SIG-M5 (cell line): ENCODE results near the gene ATP2B1.
"Not testable (repeated sequence)": the region's sequence is repeated elsewhere in the genome, so short reads cannot be mapped to it uniquely, and the experiment has no call there.

Experiments used
- DNase-seq: peaks from one replicate; lab custom pipeline; 2025; lab: John Stamatoyannopoulos, UW

ATP2B1 gene

DNA sequence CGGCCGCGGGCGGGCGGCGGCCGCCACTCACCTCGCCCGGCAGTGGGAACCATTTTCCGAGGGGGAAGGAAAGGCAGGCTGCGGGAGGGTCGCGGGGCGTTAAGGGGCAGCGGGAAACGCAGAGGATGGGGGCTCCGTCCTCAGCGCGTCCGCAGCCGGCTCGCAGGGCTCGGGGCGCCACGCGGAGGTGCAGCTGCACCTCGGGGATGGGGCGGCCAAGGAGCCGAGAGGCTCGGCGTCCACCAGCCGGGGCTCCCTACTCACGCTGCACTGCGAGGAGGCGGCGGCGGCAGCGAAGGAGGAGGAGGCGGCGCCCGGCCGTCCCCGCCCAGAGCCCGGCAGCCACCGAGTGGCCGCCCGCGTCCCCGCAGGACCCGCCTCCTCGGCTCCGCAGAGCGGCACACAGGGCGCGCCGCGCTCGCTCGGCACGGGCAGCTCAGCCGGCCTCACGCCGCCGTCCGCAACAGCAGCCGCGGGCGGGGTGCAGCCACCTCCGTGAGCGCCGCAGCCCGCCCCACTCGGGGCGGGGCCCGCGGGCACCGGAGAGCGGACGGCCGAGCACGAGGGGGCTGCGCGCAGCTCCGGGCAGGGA lies at the start of gene ATP2B1:
Gene ATP2B1, minus strand, starts transcription at position 274 of the 592 bp plus-strand sequence. CDS start 52,952 bp downstream, outside the sequence.
- no peak for DNase-seq

DNA sequence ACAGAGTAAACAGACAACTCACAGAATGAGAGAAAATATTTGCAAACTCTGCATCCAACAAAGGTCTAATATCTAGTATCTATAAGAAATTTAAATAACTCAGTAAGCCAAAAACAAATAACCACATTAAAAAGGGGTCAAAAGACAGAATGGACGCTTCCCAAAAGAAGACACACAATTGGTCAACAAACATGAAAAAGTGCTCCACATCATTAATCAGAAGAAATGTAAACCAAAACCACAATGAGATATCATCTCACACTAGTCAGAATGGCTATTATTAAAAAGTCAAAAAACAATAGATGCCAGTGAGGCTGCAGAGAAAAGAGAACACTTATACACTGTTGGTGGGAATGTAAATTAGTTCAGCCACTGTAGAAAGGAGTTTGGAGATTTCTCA lies 49.3 kb upstream of the ATP2B1 start:
- not testable (repeated sequence) for DNase-seq

DNA sequence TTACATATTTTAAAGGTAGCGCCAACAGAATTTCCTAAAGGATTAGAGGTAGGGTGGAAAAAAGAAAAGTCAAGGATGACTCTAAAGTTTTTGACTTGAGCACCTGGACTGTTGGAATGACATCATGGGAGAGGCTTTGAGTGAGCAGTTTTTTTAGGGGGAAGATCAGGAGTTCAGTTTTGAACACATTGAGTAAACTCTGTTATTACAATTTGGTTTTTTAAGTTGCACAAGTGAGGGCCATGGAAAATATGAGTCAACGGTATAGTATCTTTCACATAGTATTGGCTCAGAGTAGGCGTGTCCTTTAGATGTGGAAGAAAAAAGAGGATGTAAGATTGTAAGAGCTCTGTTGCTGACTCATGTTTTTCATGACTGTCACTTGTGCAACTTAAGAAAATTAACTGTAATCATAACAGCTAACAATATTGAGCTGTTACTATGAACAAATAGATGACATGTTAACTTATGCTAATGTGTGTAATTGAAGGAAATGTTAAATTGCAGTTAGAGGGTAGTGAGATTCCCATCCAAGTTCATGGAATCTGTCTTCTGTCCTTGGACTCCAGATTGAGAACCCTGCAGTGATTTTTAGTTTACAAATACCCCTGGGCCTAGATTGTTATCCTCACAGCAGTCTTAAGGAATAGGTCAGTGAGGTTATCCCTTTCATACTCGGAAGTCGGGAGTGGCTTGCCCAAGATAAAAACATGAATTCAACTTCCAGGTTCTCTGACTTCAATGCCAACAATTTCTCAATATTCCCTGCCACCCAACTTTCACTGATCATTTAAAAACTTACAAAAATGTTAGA lies 48.2 kb upstream of the ATP2B1 start:
- DNase-seq, result peak; percentile 100

DNA sequence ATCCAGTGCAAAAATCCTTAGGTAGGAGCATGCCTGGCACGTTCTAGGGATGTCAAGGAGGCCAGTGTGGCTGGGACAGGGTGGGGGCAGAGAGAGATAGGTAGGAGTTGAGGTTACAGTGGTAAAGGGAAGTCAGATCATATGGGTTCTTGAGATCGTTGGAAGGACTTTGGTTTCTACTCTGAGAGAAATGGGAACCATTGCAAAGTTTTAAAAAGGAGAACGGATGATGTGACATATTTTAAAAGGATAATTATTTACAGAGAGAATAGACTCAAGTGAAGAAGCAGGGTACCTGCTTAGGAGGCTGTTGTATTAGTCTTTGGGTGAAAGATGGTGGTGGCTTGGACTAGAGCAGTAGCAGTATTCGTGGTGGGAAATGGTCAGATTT lies 47.6 kb upstream of the ATP2B1 start:
- peak; percentile 11 for DNase-seq

DNA sequence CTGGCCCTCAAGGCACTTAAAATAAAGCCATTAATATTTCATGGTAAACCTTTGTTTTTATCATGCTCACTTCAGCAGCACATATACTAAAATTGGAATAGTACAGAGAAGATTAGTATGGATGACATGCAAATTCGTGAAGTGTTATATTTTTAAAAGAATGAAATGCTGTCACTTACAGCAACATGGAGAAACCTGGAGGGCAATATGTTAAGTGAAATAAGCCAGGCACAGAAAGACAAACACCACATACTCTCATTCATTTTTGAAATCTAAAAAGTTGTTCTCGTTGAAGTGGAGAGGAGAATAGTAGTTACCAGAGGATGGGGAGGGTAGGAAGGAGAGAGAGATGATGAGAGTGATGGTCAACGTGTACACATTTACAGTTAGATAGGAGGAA lies 45.4 kb upstream of the ATP2B1 start:
- no peak for DNase-seq

DNA sequence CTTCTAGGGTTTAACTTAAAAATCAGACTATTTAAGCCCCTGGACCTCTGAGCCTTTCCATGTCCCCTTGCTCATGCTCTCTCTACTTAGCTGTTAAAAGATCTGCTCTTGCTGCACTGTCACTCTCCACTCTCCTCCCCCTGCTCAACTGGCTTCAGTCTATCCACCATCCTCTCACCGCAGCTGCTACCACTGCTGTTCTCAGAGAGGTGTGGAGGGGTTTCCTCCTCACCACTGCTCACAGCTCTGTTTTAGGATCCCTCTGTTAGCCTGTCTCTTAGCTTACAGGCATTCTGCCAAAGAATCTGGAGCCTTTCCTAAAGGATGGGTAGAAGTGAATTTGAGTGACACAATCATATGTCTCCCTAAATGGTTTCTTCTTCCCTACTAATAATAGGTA lies 43.7 kb upstream of the ATP2B1 start:
- DNase-seq, result no peak

DNA sequence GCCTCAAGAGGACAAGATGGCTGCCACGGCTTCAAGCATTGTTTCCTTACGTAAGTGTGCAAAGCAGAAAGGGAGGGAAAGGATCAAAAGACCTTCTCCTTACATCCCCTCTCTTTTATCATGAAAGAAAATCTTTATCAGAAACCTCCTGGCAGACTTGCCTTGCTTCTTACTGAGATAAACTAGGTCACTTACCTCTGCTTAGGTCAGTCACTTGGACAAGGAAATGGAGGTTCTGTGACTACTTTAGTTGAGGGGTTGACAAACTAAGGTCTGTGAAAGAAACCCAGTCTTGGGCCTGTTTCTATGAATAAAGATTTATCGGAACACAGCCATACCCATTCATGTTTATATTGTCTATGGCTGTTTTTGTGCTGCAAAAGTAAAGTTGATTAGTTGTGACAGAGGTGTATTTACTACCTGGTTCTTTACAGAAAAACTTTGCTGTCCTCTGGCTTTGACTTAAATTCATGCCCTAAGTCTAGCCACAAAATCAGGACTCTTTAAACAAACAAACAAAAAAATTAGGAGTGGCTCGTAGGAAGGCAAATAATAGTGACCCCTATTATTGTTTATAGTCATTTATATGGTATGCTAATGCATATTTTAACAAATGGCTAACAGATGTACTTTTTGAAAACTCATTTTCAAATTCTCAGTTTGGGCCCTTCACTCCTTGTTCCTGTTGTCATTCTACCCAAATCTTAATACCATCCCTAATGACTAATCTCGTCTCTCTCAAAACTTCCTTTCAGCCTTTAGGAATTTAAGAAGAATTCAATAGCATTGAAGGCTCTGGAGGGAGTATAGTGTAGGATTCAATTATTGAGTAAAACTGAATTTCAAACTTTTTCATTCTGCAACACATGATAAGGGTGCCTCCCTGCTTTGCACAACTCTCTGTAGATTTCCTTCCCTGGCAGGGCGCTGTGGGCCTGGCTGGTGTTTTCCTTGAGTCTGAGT lies 42.0 kb upstream of the ATP2B1 start:
- no peak for DNase-seq

DNA sequence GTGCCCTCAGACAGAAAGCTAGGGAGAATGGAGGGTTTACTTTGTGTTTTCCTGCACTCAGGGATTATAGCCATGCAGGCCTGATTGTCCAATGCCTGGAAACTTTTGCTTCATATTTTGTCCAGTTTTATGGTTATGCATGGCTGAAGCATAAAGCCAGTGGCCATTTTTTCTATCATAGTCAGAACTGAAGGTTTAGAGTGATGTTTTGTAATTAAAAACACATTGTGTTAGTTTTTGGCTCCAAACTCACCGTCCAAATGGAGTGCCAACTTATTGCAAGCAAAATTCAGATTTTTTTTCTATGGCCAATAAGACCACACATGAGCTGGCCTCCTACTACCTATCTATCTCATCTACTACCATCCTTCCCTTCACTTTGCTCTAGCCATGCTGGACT lies 40.2 kb upstream of the ATP2B1 start:
- no peak for DNase-seq

DNA sequence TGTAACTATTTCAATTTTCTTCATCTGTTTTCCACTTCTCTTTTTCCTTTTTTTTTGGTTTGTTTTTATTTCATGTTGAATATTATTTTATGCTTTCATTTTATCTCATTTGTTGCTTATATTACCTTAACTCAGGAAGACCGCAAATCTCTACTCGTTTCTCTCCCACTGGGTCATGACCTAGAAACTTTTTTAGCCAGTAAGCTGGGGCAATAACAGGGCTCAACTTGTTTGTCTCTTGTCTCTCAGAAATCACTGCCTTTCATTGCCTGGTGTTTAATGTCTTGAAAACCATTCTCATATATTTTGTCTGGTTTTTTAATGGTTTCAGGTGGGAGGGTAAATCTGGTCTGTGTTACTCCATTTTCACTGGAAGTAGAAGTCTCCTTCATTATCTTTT lies 36.6 kb upstream of the ATP2B1 start:
- no peak for DNase-seq

DNA sequence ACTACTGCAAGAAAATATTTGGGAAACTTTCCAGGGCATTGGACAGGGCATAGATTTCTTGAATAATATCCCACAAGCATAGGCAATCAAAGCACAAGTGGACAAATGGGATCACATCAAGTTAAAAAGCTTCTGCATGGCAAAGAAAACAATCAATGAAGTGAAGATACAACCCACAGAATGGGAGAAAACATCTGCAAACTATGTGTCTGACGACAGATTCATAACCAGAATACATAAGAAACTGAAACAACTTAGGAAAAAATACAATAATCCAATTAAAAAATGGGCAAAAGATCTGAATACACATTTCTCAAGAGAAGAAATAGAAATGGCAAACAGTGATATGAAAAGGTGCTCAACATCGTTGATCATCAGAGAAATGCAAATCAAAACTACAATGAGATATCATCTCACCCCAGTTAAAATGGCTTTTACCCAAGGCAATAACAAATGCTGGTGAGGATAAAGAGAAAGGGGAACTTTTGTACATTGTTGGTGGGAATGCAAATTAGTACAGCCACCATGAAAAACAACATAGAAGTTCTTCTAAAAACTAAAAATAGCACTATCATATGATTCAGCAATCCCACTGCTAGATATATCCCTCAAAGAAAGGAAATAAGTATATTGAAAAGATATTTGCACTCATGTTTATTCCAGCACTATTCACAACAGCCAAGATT lies 33.8 kb upstream of the ATP2B1 start:
- no peak for DNase-seq

DNA sequence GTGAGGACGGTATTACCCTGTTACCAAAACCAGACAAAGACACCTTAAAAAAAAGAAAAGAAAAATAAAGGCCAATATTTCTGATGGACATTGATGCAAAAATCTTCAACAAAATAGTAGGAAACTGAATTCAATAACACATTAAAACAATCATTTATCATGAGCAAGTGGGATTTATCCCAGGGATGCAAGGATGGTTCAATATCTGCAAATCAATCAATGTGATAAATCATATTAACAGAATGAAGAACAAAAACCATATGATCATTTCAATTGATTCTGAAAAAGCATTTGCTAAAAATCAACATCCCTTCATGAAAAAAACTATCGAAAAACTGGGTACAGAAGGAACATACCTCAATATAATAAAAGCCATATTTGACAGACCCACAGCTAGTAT lies 32.3 kb upstream of the ATP2B1 start:
- DNase-seq, result no peak

DNA sequence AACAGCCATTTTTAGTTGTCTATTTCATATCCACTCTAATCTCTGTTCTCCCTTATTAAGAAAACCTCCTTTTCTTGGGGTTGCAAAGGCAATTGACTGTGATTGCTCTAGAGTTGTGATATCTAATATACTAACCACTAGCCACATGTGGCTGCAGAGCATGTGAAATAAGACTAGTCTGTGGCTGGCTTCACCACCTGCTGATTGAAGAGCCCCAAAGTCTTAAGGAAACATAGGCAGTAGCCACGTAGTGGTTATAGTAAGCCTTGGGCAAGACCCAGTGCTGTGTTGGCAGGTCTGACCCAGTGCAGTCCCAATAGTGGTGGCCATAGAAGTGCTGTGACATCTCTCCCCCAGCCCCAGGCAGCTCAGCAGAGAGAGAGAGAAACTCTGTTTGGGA lies 28.4 kb upstream of the ATP2B1 start:
- no peak for DNase-seq

DNA sequence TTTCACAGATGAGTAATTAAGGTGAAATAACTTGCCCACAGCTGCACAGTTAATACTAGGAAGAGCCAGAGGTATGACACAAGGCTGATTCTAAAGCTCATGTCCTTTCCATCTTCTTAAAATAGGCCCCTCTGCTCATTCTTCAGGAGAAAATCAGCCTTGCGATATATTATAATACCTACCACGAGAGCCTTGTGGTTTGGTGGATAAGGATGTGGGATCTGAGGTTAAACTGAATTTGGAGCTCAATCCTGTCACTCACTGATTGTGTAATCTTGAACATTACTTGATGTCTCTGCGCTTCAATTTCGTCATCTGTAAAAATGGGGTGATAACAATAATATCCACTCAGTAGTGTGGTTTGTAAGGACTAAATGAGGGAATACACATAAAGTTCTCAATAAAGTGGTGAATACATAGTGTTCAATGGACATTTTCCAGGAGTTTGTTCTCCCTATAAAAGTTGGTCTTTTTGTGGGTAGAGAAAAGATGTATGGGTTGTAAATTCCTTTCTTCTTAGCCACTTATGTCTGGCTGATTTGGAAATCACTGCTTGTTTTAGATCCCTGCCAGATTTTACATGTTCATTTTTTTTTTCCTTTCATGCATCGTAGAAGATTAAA lies 25.1 kb upstream of the ATP2B1 start:
- peak; percentile 97 for DNase-seq

DNA sequence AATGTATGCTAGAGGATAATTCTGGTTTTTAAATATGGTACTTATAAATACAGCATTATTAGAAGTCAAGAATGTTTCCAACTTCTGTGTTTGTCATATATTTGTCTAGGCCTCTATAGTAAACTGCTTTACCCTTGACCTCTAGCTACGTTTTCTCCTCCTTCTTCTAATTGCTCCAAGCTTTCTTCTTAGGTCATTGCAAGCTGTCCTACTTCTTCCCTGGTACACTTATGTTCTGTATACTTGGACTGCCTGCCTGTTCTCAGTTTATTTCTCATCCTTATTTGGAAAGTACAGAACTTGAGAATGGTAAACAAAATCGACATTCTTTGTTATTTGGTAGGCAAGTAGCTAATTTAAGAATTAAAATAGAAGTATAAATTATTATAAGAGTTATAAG lies 23.9 kb upstream of the ATP2B1 start:
- DNase-seq, result no peak

DNA sequence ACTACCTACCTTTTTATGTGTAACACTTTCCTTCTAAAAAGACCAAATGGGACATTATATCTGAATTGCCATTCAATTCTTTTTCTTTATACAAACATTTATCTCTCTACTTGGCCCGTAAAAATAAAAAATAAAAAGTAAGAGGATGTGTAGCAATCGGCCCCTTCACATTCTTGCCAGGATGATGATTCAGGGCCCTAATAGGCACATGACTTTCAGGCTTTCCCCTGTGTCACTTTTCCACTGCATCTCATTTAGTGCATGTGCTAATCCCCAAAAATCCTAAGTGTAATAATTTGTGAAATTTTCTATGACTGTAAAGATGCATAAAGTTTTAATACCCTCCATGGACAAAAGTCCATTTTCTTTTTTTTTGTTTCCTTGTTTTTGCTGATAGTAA lies 23.0 kb upstream of the ATP2B1 start:
- no peak for DNase-seq

DNA sequence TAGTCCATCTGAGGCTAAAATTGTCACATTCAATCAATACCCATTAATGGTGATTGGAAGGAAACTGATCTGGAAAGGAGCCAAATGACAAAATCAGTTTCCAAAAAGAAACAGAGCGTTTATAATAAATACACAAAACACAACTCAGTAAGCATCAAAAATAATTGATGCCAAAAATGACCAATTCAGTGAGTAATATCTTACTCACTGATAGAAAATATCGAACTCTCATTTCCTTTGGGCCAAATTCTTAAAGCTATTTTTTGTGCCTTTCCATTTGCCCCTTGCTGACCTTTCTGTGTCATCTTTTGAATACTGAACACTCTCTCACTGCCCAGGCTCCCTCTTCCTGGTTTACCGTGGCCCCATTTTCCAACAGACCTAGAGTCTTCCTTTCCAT lies 22.5 kb upstream of the ATP2B1 start:
- DNase-seq, result no peak

DNA sequence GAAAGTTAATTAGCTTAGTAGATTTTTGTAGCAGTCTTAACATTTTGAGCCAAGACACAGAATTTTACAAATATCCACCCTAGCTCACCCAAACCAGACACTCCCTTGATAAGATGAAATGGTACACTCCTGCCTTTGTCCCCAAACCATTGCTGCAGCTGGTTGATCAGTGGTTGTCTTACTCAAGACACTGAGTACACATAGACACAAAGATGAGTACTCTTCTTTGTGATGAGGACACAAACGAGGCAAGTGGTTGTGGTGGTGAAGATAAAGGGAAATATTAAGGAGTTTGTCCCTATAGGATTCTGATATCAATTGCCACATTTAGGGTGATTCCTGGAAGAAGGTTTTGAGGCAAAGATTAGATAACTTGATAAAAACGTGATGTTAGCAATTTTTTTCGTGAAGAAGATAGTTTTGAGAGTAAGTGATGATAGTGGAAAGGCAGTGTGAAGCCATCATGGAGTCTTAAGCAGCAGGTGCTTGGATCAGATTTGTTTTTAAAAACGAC lies 21.4 kb upstream of the ATP2B1 start:
- DNase-seq, result no peak

DNA sequence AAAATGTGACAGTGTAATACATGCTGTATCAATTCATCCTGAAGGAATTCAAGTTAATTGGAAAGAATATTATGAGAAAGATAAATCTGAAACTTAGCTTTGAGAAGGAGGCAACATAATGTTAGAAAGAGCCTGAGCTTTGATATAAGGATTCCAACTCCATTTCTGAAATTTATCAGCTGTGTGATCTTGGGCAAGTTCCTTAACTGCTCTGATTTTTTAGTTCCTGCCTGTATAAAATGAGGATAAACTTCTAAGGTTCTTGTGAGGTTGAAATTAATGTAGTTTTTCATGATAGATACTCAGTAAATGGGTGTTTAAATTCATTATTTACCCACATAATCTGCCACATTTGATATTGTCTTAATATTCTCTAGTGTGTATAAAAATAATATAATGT lies 14.6 kb upstream of the ATP2B1 start:
- no peak for DNase-seq

DNA sequence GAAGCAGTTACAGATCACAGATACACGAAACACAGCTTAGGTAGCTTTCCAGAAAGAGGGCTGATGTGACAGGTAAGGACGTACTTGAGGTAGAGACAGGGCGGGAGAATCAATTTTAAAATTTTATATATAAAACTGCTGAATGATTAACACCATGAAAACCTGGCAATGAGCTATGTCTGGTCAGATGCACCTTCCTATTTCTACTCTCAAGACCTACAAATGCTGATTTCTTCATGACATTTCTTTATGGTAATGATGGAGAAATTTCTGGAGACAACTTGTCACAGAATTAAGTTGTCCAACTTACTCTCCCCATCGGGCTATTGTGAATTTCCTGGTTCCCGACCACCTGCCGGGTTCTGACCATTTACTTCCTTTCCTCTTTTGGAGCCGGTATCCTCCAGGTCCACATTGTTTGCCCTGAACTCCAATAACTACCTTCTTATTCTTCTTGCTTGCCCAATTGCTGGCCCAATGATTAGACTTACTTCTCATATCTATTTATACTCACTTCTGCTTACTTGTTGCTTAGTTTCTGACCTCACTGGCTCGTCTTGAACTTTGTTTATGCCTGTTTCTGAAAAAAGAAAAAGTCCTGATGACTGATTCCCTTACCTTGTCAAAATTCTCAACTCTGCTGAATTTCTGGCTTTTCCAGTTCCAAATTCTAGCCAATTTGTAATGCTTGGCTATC lies 12.8 kb upstream of the ATP2B1 start:
- DNase-seq, result peak; percentile 66

DNA sequence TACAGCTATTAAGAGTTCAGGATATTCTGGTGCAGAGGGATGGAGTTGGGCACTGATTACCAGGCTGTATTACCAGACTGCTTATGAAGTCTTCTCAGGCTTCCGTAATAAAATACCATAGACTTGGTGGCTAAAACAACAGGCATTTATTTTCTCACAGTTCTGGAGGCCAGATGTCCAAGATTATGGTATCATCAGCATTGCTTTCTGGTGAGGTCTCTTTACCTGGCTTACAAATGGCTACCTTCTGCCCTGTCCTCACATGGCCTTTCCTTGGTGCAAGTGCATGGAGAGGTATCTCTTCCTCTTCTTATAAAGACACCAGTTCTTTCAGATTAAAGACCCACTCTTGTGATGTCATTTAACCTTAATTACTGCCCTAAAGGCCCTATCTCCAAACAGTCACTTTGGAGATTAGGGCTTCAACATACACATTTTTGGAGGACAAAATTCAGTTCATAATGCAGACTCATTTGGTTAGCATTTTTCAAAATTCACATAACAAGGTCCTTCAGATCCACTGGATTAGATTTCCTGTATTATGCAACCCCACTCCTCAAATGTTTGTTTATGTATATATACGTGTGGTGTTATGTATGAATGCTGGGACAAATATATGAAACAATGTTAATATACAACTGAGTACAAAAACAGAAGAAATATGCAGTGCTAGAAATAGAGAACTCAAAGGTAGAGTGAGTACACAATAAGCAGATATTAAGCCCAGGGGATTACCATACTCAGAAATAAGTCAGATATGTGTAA lies 9.3 kb upstream of the ATP2B1 start:
- DNase-seq, result no peak
